GM19467 (cell line): ENCODE results near the gene PHLPP1.
A peak's percentile ranks its signal among the peaks of the same experiment; 100 is the strongest.
"Not testable (repeated sequence)": the region's sequence is repeated elsewhere in the genome, so short reads cannot be mapped to it uniquely, and the experiment has no call there.

Source experiments
- ATAC-seq: cut with Tn5 transposase; IDR thresholded peaks from one replicate; pipeline ENCODE4 v1.9.1; 2021; ENCODE audit warnings: mild to moderate bottlenecking, moderate library complexity; ENCODE audit not compliant: unreplicated experiment

PHLPP1 gene

DNA sequence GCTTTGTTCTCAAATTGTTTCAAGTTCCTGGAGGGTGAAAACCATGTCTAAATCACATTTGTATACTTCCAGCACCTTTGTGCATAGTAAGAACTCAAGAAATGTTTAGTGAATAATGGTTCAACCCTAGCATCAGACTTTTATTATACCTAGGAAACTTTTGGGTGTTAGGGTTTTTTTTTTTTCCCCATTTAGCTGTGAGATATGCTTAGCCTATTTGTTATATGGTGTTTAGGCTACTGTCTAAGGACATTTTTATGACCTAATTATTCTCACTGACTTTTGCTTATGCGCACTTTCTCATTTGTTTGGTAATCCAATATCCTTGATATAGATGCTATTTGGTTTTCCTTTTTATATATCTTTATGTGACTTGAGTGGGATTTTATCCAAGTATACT lies 164.7 kb downstream of the PHLPP1 start:
- no peak for ATAC-seq

DNA sequence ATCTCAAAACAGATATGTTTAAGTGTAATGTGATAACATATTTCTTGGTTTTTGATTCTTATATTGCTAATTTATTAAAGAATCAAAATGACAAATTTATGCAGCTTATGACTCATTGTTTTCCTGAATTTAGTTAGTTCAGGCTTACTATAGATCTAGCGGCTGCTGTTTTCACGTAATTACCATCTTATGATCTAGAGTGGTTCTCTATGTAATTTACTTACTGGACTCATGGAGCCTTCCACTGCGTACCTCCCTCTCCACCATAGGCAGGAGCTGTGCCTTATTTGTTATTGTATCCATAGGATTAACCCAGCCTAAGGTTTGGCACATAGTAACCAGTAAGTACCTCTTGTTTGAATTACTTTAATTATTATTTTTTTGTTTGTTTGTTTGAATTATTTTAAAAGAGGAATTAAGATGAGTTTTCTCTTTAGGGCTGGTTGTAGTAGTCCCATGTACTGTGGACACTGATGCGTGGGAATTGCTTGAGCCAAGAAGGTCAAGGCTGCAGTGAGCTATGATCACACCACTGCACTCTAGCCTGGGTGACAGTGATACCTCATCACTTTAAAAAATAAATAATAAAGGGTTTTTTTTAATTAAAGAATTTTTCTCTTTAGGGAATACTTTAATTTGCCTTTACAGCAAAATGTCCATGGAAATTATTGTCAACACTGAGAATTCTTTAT lies 165.5 kb downstream of the PHLPP1 start:
- ATAC-seq, result no peak

GRCh38 chr18:62881509-62882016 lies 166.2 kb downstream of the PHLPP1 start:
- ATAC-seq, result no peak

DNA sequence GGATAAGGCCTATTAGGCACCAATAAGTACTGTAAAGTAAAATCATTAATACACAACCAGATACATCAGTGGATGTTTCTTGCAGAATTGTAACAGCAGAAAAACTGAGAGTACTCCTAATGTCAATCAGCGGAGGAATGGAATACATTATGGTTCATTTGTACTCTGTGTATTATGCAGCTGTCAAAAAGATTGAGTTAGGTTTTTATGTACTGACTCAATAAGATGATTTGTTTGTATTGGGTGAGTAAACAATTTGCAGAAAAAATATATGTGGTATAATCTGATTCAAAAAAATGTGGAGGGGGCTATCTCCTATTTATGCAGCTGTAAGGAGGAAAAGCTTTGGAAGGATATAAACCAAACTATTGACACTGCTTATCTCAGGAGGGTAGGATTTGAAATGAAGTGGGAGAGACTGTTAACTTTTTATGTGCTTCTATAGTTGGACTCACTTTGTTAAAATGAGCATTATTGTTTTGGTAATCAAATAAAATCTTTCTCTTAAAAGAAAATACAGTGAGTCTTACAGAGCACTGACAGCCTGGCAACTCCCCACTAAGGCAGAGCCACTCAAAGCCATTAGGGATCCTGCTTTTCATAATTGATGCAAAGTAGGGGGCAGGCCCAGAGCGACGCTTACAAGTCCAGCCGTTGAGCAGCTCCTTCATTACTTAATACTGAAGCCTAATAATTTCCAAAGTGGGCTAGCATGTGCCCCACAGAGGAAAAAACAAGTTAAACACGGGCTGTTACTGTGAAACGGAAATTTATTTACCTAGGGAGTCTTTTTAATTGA lies 168.8 kb downstream of the PHLPP1 start:
- no peak for ATAC-seq

DNA sequence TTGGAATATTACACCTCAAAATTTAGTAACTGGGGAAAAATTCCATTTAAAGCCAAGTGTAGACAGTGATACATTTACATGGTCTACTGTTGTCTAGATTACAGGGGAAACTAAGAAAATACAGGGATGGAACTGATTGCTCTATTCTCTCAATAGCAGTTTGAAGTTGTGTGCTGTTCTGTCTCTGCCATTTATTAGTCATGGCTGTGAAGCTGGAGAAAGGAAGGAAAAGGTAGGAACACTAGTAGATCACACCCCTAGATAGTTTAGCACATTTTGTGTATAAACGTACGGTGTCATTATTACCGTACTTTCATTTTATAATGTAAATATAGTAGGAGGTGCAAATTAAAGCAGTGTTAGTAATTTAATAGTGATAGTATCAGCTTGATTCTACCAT lies 170.5 kb downstream of the PHLPP1 start:
- ATAC-seq, result no peak

GRCh38 chr18:62894681-62895390 lies 179.5 kb downstream of the PHLPP1 start:
- no peak for ATAC-seq

DNA sequence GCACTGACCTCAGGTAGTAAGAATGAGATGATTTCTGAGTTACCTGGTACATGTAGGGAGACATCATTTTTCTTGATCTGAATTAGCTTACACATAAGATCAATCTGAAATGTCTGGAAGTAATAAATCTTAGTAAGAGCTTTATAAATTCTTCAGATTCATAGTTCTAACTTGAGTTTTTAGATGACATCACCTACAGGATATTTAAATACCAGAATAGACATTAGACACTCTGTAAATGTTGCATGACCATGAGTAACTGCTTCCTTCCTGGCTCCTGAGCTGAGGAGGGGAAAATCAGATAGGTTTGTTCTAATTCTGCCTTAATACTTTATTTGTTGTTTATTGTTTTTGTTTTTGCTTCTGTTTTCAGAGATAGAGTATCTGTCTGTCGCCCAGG lies 181.8 kb downstream of the PHLPP1 start:
- no peak for ATAC-seq

DNA sequence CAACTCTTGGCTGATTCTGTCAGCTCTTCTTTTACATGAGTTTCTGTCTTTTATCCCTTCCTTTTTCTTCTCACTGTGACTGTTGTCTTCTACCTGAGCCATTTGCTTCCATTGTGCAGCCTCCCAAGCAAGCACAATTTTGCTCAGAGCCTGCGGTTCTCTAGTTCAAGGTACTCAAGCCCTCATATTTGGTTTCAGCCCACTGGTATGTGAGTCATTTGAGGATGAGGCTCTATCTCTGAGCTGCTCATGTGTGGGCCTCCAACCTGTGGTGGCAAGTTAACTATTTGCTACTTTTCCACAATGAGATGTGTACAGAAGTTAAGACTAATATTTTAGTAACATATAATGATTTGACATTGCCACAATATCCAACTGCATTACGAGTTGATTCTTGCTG lies 183.0 kb downstream of the PHLPP1 start:
- ATAC-seq, result peak; percentile 92

DNA sequence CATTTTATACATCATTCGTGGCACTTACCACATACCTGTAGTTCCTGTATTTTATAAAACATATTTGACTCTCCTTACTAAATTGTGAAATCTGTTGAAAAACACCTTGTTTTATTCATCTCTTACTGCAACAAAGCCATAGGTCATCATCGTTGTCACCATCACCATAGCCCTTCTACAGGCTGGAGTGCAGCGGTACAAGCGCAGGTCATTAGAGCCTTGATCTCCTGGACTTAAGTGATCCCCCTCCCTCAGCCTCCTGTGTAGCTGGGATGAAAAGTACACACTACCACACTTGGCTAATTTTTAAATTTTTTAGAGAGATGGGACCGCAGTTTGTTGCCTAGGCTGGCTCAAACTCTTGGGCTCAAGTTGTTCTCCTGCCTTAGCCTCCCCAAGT lies 184.2 kb downstream of the PHLPP1 start:
- ATAC-seq, result no peak

DNA sequence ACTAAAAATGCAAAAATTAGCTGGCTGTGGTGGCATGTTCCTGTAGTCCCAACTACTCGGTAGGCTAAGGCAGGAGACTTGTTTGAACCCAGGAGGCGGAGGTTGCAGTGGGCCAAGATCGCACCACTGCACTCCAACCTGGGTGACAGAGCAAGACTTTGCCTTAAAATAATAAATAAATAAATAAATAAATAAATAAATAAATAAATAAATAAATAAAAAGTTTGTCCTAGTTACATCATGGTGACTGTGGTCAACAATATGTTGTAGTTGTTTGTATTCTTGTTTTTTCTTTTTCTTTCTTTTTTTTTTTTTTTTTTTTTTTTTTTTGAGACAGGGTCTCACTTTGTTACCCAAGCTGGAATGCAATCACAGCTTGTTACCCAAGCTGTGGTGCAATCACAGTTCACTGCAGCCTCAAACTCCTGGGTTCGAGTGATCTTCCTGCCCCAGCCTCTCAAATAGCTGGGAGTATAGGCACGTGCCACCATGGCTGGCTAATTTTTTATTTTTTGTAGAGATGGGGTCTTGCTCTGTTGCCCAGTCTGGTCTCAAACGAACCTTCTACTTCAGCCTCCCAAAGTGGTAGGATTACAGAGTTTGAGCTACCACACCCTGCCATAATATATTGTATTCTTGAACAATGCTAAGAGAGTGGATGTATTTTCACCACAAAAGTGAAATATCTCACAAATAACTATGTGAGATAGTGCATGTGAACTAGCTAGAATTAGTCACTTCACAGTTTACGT lies 185.0 kb downstream of the PHLPP1 start:
- no peak for ATAC-seq

DNA sequence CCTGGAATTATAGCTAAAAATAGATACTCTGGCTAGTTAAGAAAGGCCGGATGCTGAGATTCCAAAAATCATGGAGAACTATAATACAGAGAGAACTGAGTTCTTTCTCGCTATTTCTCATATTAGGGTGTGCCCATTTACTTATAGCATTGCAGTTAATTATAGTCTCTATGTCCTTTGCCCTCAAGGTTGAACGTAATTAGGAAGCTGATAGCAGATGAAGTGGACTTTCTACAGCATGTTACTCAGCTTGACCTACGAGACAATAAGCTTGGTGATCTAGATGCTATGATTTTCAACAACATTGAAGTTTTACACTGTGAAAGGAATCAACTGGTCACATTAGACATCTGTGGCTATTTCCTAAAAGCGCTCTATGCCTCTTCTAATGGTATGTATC lies 187.4 kb downstream of the PHLPP1 start:
- ATAC-seq, result no peak

DNA sequence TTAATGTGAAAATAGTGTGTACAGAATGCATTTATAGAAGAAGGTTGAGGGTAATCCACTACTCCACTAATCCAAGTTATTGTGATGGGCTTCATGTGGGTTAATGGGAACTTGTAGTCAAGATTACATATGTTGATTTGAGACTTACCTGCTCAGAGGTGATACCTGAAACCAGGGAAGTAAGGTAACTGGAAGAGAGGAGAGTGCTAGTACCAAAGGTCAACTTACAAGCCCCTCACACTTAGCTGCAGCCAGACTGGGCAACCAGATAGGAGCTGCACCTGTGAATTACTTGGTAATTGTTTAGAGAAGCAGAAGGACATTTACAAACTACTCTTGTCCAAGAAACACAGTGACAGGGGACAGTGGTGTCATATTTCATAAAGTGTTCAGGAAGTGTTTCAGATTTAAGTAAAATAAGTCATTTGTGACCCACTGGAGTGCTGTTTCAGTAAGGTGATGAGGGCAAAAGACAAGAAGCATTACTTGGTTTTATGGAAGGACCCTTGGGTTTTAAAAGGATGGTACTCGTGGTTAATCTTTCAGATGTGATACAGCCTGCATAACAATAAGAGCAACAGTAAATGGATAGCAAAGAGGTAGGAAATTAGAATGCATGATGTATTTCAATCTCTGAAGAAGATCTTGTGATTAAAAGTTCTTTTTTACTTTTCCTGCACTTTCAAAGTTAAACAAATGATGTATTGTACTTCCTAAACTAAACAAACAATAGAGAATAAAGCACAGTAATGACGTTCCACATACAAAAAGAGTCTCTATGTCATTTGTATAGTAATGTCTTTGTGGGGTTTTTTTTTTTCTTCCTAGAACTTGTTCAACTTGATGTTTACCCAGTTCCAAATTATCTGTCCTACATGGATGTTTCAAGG lies 189.3 kb downstream of the PHLPP1 start:
- ATAC-seq, result no peak

GRCh38 chr18:62912885-62913284 lies 197.5 kb downstream of the PHLPP1 start:
- ATAC-seq, result no peak

DNA sequence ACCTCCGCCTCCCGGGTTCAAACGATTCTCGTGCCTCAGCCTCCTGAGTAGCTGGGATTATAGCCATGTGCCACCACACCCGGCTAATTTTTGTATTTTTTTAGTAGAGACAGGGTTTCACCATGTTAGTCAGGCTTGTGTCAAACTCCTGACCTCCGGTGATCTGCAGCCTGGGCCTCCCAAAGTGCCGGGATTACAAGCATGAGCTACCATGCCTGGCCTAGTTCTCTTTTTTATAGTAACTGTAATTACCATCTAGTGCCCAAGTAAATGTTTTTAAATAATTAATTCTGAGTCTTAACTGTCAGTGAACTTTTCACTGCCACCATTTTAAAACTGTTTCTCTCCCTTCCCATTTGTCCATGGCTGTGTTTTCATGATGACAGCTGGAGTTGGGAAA lies 198.5 kb downstream of the PHLPP1 start:
- not testable (repeated sequence) for ATAC-seq

DNA sequence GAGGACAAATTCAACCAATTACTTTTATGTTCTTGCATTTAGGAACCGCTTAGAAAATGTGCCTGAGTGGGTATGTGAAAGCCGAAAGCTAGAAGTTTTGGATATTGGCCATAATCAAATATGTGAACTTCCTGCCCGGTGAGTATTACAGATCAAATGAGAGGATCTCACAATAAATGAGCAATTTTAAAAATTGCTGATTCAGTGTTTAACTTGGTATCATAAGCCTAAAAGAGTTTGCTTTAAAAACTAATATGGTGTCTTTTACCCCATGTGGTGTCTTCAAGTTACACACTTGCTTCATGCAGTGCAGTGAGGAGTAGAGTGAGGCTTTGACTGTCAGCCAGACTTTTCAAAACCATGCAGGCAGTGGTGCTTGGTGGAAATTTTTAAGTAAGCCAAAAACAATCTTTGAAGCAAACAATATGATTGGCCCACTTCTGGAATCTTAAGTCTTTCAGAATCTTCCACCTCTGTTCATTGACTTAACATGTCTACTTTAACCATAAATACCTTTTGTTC lies 199.6 kb downstream of the PHLPP1 start:
- ATAC-seq, result no peak

GRCh38 chr18:62918361-62918760 lies 203.0 kb downstream of the PHLPP1 start:
- no peak for ATAC-seq

DNA sequence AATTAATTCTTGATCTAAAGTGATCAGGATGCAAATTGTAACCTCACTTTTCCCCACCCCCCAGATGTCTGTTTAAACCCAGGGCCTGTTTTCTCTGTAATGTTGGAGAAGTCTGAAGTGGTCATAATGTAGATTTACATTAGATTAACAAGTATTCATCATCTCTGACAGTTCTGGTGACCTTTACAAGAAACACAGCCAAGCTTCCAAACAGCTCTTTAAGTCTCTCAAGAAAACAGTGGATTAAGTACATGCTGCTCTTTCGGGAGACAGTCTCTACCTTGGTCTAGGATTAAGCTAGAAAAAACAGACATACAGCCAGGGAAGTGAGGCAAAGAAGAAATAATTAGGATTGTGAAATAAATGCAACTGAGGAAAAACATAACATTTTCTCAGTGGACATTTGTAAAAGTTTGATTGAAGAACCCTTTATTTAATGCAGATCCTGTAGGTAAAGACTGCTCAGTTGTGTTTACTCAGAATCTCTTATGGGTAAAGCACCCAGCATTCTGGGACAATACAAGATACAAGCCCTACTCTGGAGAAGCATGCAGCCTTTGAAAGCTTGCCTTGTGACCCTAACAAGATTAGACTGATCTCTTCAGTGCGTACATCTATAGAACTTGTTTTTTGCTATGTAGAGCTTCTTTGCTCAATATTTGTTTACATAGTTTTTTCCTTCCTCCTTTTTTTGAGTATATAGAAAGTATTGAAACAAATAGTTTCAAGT lies 203.9 kb downstream of the PHLPP1 start:
- ATAC-seq, result no peak

DNA sequence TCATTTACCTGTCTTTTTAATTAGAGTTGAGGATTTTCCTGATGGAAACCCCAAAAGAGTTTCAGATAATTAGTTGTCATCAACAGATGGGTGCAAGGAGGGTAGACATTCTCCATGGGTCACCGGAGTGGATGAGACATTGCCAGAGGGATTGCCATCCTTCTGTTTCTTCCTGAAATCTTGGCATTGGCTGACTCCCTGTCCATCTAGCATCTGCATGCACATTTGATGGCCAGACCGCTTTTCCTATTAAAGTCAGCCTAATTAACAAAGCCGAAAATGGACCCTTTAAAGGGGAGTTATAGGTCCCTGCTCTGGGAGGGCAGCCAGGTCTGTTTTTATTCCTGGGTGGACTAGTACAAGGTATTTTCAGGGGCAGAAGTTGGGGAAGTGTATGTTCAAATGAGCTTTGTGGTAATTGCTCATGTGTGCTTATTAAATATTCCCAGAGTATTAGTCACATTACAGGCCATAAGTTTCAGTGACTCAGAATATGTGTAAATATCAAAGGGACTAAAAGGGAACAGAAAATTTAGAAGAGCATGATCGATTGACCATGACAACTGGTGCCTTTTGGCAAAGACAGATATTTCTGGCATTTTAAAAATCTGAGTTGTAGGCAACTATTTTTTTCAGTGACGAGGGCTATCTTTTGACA lies 209.8 kb downstream of the PHLPP1 start:
- ATAC-seq, result no peak

DNA sequence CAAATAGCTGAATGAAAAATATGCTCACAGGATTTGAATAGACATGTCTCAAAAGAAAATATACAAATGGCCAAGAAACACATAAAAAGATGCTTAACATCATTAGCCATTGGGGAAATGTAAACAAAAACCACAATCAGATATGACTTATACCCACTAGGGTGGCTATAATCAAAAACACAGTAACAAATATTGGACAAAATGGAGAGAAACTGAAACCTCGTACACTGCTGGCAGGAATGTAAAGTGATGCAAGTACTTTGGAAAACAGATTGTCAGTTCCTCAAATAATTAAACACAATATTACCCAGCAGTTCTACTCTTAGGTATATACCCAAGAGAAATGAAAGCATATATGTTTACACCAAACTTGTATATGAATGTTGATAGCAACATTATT lies 213.0 kb downstream of the PHLPP1 start:
- no peak for ATAC-seq
